ENCODE data around the gene VKORC1. TPM values are rescaled to one million over a fixed set of nuclear protein-coding genes. Genes with fewer than 3 reads are reported as not detected.
A peak's percentile ranks its signal among the peaks of the same experiment; 100 is the strongest.
"Not testable (repeated sequence)": the region's sequence is repeated elsewhere in the genome, so short reads cannot be mapped to it uniquely, and the experiment has no call there.

The VKORC1 gene
- polyA plus RNA-seq, 3 donors = 64.6 to 86.1 (median 72.4) TPM

GRCh38 chr16:31112711-31113110, 18.1 kb upstream of the VKORC1 start:
- DNase-seq = no peak

GRCh38 chr16:31111881-31112466, 17.4 kb upstream of the VKORC1 start:
- no peak for DNase-seq

GRCh38 chr16:31110106-31111034, 15.8 kb upstream of the VKORC1 start:
- no peak for DNase-seq

- no peak for DNase-seq
Measured at GRCh38 chr16:31109622-31110021, 15.0 kb upstream of the VKORC1 start.

- DNase-seq = no peak
Measured at GRCh38 chr16:31108794-31109558, 14.4 kb upstream of the VKORC1 start.

GRCh38 chr16:31108035-31108793, 13.6 kb upstream of the VKORC1 start, which contains the start of gene BCKDK:
Gene BCKDK, plus strand, starts transcription at chr16:31108386. Its CDS starts 838 bp downstream, at chr16:31109224.
- DNase-seq = peak; percentile 59

- DNase-seq = no peak
Measured at GRCh38 chr16:31107465-31107867, 12.9 kb upstream of the VKORC1 start.

GRCh38 chr16:31106509-31107464, 12.2 kb upstream of the VKORC1 start:
- no peak for DNase-seq

GRCh38 chr16:31105677-31106213, 11.1 kb upstream of the VKORC1 start:
- DNase-seq = no peak

GRCh38 chr16:31100876-31101641, 6.5 kb upstream of the VKORC1 start:
- DNase-seq = not testable (repeated sequence)

GRCh38 chr16:31099860-31100638, 5.5 kb upstream of the VKORC1 start:
- no peak for DNase-seq

- DNase-seq = peak; percentile 11
Measured at GRCh38 chr16:31094088-31094423, 541 bp downstream of the VKORC1 start.

GRCh38 chr16:31093132-31093703, 1.4 kb downstream of the VKORC1 start:
- peak; percentile 11 for DNase-seq

- no peak for DNase-seq
Measured at GRCh38 chr16:31092330-31092729, 2.3 kb downstream of the VKORC1 start.

GRCh38 chr16:31090540-31090939, 4.1 kb downstream of the VKORC1 start:
- no peak for DNase-seq

- DNase-seq = no peak
Measured at GRCh38 chr16:31089199-31089598, 5.4 kb downstream of the VKORC1 start.

GRCh38 chr16:31088459-31089183, 6.0 kb downstream of the VKORC1 start, which contains the start of gene PRSS53:
Gene PRSS53, minus strand, starts transcription at chr16:31088943. Its CDS starts 134 bp downstream, at chr16:31088809.
- no peak for DNase-seq
